IMR-90 (cell line): ENCODE measurements around the gene PRDX5. TPM values are rescaled to one million over a fixed set of nuclear protein-coding genes. Genes with fewer than 3 reads are reported as not detected.
A peak's percentile ranks its signal among the peaks of the same experiment; 100 is the strongest.

Experiments
- ATAC-seq: fragments of 200-7000 bp; cut with Tn5 transposase; 2 replicates; pipeline ENCODE4 v1.9.1; 2020; ENCODE audit warnings: low read depth, mild to moderate bottlenecking, moderate library complexity
- BruUV-seq: library from RNA; stranded (reverse); fragments of 400-500 nt; replicated peaks from 2 replicates; lab custom pipeline; 2021; lab: Mats Ljungman, UMichigan
- CTCF ChIA-PET: fragments of 300-600 bp; formaldehyde crosslinking; extraction: SDS; loops from one replicate; lab custom pipeline; 2021; ENCODE audit warnings: antibody characterized with exemption; lab: Yijun Ruan, JAX
- POLR2A ChIA-PET: fragments of 300-600 bp; sonication (Branson Sonifier 250); formaldehyde crosslinking; loops from one replicate; lab custom pipeline; 2022; ENCODE audit warnings: antibody characterized with exemption; ENCODE audit not compliant: unreplicated experiment; lab: Charles Lee
- DNase-seq: peaks from one replicate; pipeline ENCODE4 v3.0.0; 2013
- H2AFZ ChIP-seq: replicated peaks from 2 replicates; pipeline ENCODE3; 2013; ENCODE audit warnings: low read length, mild to moderate bottlenecking; ENCODE audit not compliant: poor library complexity
- H2AK5ac ChIP-seq: 2 replicates; pipeline ENCODE4 v1.6.1; 2013; ENCODE audit warnings: low read depth, low read length, inconsistent platforms
- H2AK9ac ChIP-seq: replicated peaks from 2 replicates; pipeline ENCODE3; 2013; ENCODE audit warnings: mild to moderate bottlenecking, low read depth, low read length, moderate library complexity; ENCODE audit not compliant: poor library complexity
- H2BK120ac ChIP-seq: 2 replicates; pipeline ENCODE4 v1.6.1; 2013; ENCODE audit warnings: low read depth, low read length, inconsistent platforms
- H2BK15ac ChIP-seq: 3 replicates; pipeline ENCODE4 v1.6.1; 2013; ENCODE audit warnings: low read depth, low read length, inconsistent platforms
- H2BK20ac ChIP-seq: 2 replicates; pipeline ENCODE4 v1.6.1; 2013; ENCODE audit warnings: low read depth, mild to moderate bottlenecking, inconsistent platforms, low read length, moderate library complexity
- H2BK5ac ChIP-seq: 2 replicates; pipeline ENCODE4 v1.6.1; 2013; ENCODE audit warnings: mild to moderate bottlenecking, low read depth, low read length, inconsistent platforms; ENCODE audit not compliant: poor library complexity, severe bottlenecking
- H3K14ac ChIP-seq: replicated peaks from 2 replicates; pipeline ENCODE4 v1.6.1; 2013; ENCODE audit warnings: low read depth, low read length, inconsistent platforms
- H3K18ac ChIP-seq: 2 replicates; pipeline ENCODE4 v1.6.1; 2013; ENCODE audit warnings: low read depth, low read length, control low read depth
- H3K23ac ChIP-seq: 2 replicates; pipeline ENCODE4 v1.6.1; 2013; ENCODE audit warnings: low read depth, low read length, inconsistent platforms
- H3K27ac ChIP-seq: 2 replicates; pipeline ENCODE4 v1.5.1; 2013; ENCODE audit warnings: mild to moderate bottlenecking, control low read depth, low read length; ENCODE audit not compliant: insufficient read depth
- H3K27me3 ChIP-seq: 2 replicates; pipeline ENCODE4 v1.6.1; 2013; ENCODE audit warnings: low read length; ENCODE audit not compliant: control insufficient read depth, insufficient read depth
- H3K36me3 ChIP-seq: 2 replicates; pipeline ENCODE4 v1.6.1; 2013; ENCODE audit warnings: low read length, mixed read lengths; ENCODE audit not compliant: control insufficient read depth, insufficient read depth
- H3K4ac ChIP-seq: 2 replicates; pipeline ENCODE4 v1.6.1; 2013; ENCODE audit warnings: low read depth, low read length, inconsistent platforms
- H3K4me1 ChIP-seq: 2 replicates; pipeline ENCODE4 v1.6.1; 2013; ENCODE audit warnings: low read length, mixed read lengths; ENCODE audit not compliant: control insufficient read depth, insufficient read depth
- H3K4me2 ChIP-seq: 2 replicates; pipeline ENCODE4 v1.6.1; 2013; ENCODE audit warnings: low read depth, mild to moderate bottlenecking, control low read depth, low read length, moderate library complexity
- H3K4me3 ChIP-seq: 2 replicates; pipeline ENCODE4 v1.5.1; 2013; ENCODE audit warnings: low read depth, mild to moderate bottlenecking, control low read depth, low read length, moderate library complexity; ENCODE audit not compliant: insufficient read depth
- H3K56ac ChIP-seq: 2 replicates; pipeline ENCODE4 v1.6.1; 2013; ENCODE audit warnings: low read length, inconsistent platforms; ENCODE audit not compliant: insufficient read depth; ENCODE audit errors: extremely low read depth
- H3K79me1 ChIP-seq, 2 experiments: 2 replicates each; pipeline ENCODE4 v1.6.1; 2013; ENCODE audit warnings: low read length in 2 of 2, inconsistent platforms in 1 of 2, low read depth in 1 of 2
- H3K9ac ChIP-seq: 2 replicates; pipeline ENCODE4 v1.6.1; 2013; ENCODE audit warnings: low read depth, low read length, control low read depth
- H3K9me1 ChIP-seq: 2 replicates; pipeline ENCODE4 v1.6.1; 2013; ENCODE audit warnings: low read length, inconsistent platforms; ENCODE audit not compliant: insufficient read depth
- H3K9me3 ChIP-seq: 2 replicates; pipeline ENCODE4 v1.6.1; 2013; ENCODE audit warnings: low read length; ENCODE audit not compliant: control insufficient read depth, insufficient read depth
- H4K20me1 ChIP-seq: 2 replicates; pipeline ENCODE4 v1.6.1; 2013; ENCODE audit warnings: low read length, inconsistent platforms; ENCODE audit not compliant: insufficient read depth
- H4K5ac ChIP-seq: 2 replicates; pipeline ENCODE4 v1.6.1; 2013; ENCODE audit warnings: mild to moderate bottlenecking, low read depth, low read length, control low read depth
- H4K8ac ChIP-seq, 2 experiments: 2 replicates each; pipeline ENCODE4 v1.6.1; 2013; ENCODE audit warnings: low read depth in 2 of 2, low read length in 2 of 2, control low read depth in 1 of 2, inconsistent platforms in 1 of 2
- H4K91ac ChIP-seq: 2 replicates; pipeline ENCODE4 v1.6.1; 2013; ENCODE audit warnings: low read depth, low read length, inconsistent platforms; ENCODE audit not compliant: insufficient read depth
- BHLHE40 ChIP-seq: fragments of 150-350 bp; IDR thresholded peaks from 2 replicates; pipeline ENCODE4 v1.6.1; 2016; ENCODE audit warnings: mild to moderate bottlenecking, low read depth, low read length
- CHD1 ChIP-seq: IDR thresholded peaks from 2 replicates; pipeline ENCODE4 v1.6.1; 2012; ENCODE audit warnings: low read depth, low read length, improper control_type of control experiment
- CTCF ChIP-seq: conservative IDR thresholded peaks from 2 replicates; pipeline ENCODE4 v1.5.1; 2012; ENCODE audit warnings: mild to moderate bottlenecking, low read depth, low read length, improper control_type of control experiment
- FOS ChIP-seq: fragments of 150-350 bp; IDR thresholded peaks from 2 replicates; pipeline ENCODE4 v1.6.1; 2016; ENCODE audit warnings: low read depth, low read length
- MAFK ChIP-seq: IDR thresholded peaks from 2 replicates; pipeline ENCODE4 v1.6.1; 2012; ENCODE audit warnings: low read depth, low read length, improper control_type of control experiment
- NFE2L2 ChIP-seq: fragments of 150-350 bp; IDR thresholded peaks from 2 replicates; pipeline ENCODE4 v1.6.1; 2016; ENCODE audit warnings: low read depth, mild to moderate bottlenecking, low read length
- SMC3 ChIP-seq: fragments of 150-350 bp; IDR thresholded peaks from 2 replicates; pipeline ENCODE4 v1.6.1; 2016; ENCODE audit warnings: low read depth, mild to moderate bottlenecking, antibody characterized with exemption, low read length, moderate library complexity
- WGBS, 2 experiments: methylation state at CpG; one replicate each; pipeline versions ENCODE4 v1.1.5 to v1.1.7; 2013; ENCODE audit warnings: missing lambda C conversion rate in 2 of 2; ENCODE audit not compliant: insufficient read length in 1 of 2; ENCODE audit errors: extremely low coverage in 2 of 2; 5-methylcytosine and 5-hydroxymethylcytosine counted together
- dilution Hi-C: fragments of 300-500 bp; cut with HindIII; formaldehyde crosslinking; loops from one replicate; pipeline ENCODE4 v1.14.3; 2018; ENCODE audit warnings: low sequenced_read_pairs; ENCODE audit not compliant: unreplicated experiment
- in situ Hi-C: fragments of 300-500 bp; cut with MboI; formaldehyde crosslinking; loops from 3 replicates; pipeline ENCODE4 v1.14.3; 2019; ENCODE audit warnings: low sequenced_read_pairs, inconsistent platforms, mixed read lengths
- intact Hi-C: fragments of 100-400 bp; cut with micrococcal nuclease; formaldehyde crosslinking; loops from 2 replicates; pipeline ENCODE4 v1.10.0; 2022
- polyA plus RNA-seq, 3 experiments: library from polyadenylated mRNA; depleted of rRNA; stranded (reverse); fragments of >200 nt; gene quantifications; 2 replicates each; pipeline ENCODE4 v1.2.3, GENCODE V29; 2012; ENCODE audit warnings: low replicate concordance in 1 of 3
- total RNA-seq: library from RNA; depleted of rRNA; stranded (reverse); fragments of >200 nt; gene quantifications from 2 replicates; pipeline ENCODE4 v1.2.3, GENCODE V29; 2012
- TF ChIP-seq, protein P1 (sequence below): fragments of 150-350 bp; IDR thresholded peaks from 2 replicates; pipeline ENCODE4 v1.6.1; 2016; ENCODE audit warnings: low read depth, mild to moderate bottlenecking, low read length, moderate library complexity, borderline replicate concordance

PRDX5 gene
- total and polyA plus RNA-seq, 2 of the 4 experiments (the other 2 are of a cell fraction) = 120 to 292 TPM

DNA sequence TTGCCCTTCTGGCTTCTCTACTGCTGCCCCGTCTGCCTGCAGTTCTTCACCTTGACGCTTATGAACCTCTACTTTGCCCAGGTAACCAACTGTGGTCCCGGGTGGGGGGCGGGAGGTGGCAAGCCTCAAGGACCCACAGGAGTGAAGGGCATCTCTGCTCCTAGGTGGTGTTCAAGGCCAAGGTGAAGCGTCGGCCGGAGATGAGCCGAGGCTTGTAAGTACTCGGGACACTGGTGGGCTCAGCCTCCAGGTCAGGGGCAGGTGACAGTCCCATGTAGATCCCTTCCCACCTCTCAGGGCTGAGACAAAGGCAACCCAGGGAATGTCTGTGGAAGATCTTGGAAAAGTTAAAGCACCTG, 31.1 kb upstream of the PRDX5 start (continued):
- TF ChIP-seq, protein P1, sequence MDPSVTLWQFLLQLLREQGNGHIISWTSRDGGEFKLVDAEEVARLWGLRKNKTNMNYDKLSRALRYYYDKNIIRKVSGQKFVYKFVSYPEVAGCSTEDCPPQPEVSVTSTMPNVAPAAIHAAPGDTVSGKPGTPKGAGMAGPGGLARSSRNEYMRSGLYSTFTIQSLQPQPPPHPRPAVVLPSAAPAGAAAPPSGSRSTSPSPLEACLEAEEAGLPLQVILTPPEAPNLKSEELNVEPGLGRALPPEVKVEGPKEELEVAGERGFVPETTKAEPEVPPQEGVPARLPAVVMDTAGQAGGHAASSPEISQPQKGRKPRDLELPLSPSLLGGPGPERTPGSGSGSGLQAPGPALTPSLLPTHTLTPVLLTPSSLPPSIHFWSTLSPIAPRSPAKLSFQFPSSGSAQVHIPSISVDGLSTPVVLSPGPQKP = no peak
- TF ChIP-seq BHLHE40 (no peak), NFE2L2 (no peak), FOS (no peak)

DNA sequence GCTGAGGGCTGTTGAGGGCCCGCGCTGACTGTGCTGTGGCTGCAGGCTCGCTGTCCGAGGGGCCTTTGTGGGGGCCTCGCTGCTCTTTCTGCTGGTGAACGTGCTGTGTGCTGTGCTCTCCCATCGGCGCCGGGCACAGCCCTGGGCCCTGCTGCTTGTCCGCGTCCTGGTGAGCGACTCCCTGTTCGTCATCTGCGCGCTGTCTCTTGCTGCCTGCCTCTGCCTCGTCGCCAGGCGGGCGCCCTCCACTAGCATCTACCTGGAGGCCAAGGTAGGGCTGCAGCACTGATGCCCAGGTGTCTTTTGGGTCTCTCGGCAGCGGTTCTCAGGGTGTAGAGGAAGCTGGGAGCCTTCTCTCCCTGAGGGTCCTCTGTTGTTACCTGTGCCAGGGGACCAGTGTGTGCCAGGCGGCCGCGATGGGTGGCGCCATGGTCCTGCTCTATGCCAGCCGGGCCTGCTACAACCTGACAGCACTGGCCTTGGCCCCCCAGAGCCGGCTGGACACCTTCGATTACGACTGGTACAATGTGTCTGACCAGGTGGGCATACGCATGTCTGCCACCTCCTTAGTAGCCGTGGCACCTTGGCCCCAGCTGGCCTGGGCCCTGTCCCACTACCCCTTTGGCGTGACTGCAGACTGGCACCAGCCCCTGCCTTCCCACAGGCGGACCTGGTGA, 30.1 kb upstream of the PRDX5 start:
- Histone ChIP-seq H3K4me3 (no peak overlapping the region), H3K9me1 (peaks cover 5% of the 10 kb centered on the region; the same call in 1 of the 2 replicates), H2BK120ac (no peak overlapping the region), H2BK20ac (no peak overlapping the region), H3K27me3 (peaks cover 28% of the 10 kb centered on the region), H3K79me1 (peaks cover 15 to 30% of the 10 kb centered on the region in 2 experiments), H3K4me2 (no peak overlapping the region), H4K8ac (no peak overlapping the region), H2BK5ac (no peak overlapping the region), H2AK9ac (peak overlapping the region; percentile 28), H4K91ac (no peak overlapping the region), H2AK5ac (no peak overlapping the region), H3K56ac (no peak overlapping the region), H3K23ac (no peak overlapping the region), H3K36me3 (no peaks in the 10 kb centered on the region; the same call in 1 of the 2 replicates), H4K5ac (no peak overlapping the region), H3K9me3 (no peaks in the 10 kb centered on the region), H3K27ac (no peak overlapping the region), H3K4ac (no peak overlapping the region), H2BK15ac (no peak overlapping the region), H3K18ac (no peak overlapping the region), H3K9ac (no peak overlapping the region), H4K20me1 (peaks cover 5% of the 10 kb centered on the region; the same call in 1 of the 2 replicates), H3K4me1 (peaks cover 11% of the 10 kb centered on the region), H3K14ac (no peak overlapping the region), H2AFZ (no peak overlapping the region)
- in situ Hi-C loops = no loop called here
- ChIA-PET POLR2A (no interaction called here), CTCF (interaction anchor here (0.6 kb wide), 1 partner anchor 30 kb away, joined by 3 read pairs; the partner anchor contains the start of gene PRDX5)
- no peak for DNase-seq
- dilution Hi-C loops = no loop called here
- no peak for ATAC-seq
- intact Hi-C loops = no loop called here
- WGBS, 2 experiments = 91% methylated on average over 6 of the region's 33 CpGs; no CpG with 5 or more reads in 1 of the 2 experiments
- no TSS peak for BruUV-seq
- TF ChIP-seq CTCF (no peak), SMC3 (no peak), CHD1 (no peak), NFE2L2 (no peak), MAFK (no peak)
